Glutamatergic neuron (in vitro differentiated cells): ENCODE results near the gene CIITA. TPM values are rescaled to one million over a fixed set of nuclear protein-coding genes. Genes with fewer than 3 reads are reported as not detected.

Experiments used
- DNase-seq: peaks from one replicate; pipeline ENCODE4 v3.0.0; 2022
- H3K27ac Mint-ChIP-seq: one replicate; pipeline ENCODE4 v1.8.0; 2020; ENCODE audit warnings: mild to moderate bottlenecking, mixed read lengths, inconsistent platforms; ENCODE audit not compliant: unreplicated experiment
- H3K27me3 Mint-ChIP-seq: one replicate; pipeline ENCODE4 v1.8.0; 2020; ENCODE audit warnings: mild to moderate bottlenecking, moderate library complexity, mixed read lengths, inconsistent platforms; ENCODE audit not compliant: unreplicated experiment
- H3K36me3 Mint-ChIP-seq: one replicate; pipeline ENCODE4 v1.8.0; 2020; ENCODE audit warnings: mild to moderate bottlenecking, mixed read lengths, inconsistent platforms; ENCODE audit not compliant: unreplicated experiment
- H3K4me1 Mint-ChIP-seq: one replicate; pipeline ENCODE4 v1.8.0; 2020; ENCODE audit warnings: mild to moderate bottlenecking, low read depth, mixed read lengths, inconsistent platforms; ENCODE audit not compliant: unreplicated experiment
- H3K4me3 Mint-ChIP-seq: one replicate; pipeline ENCODE4 v1.8.0; 2020; ENCODE audit warnings: mild to moderate bottlenecking, mixed read lengths, inconsistent platforms; ENCODE audit not compliant: unreplicated experiment
- H3K9me3 Mint-ChIP-seq: one replicate; pipeline ENCODE4 v1.8.0; 2020; ENCODE audit warnings: mild to moderate bottlenecking, moderate library complexity, mixed read lengths, inconsistent platforms; ENCODE audit not compliant: unreplicated experiment
- total RNA-seq: library from RNA; stranded (reverse); fragmentation: NEBNext Ultra II Directional; extraction: Animal tissue kit (Norgen Biotek cat#: 25700); gene quantifications from one replicate; pipeline ENCODE4 v1.2.1, GENCODE V29; 2021; ENCODE audit not compliant: unreplicated experiment
- TF ChIP-seq, protein P1 (sequence below): fragments of 200-600 bp; sonication (generic); IDR thresholded peaks from one replicate; pipeline ENCODE4 v1.5.0; 2021; ENCODE audit not compliant: partially characterized antibody, unreplicated experiment

CIITA gene
- total RNA-seq, 1 donor from 2014 or later: 0.69 TPM

DNA sequence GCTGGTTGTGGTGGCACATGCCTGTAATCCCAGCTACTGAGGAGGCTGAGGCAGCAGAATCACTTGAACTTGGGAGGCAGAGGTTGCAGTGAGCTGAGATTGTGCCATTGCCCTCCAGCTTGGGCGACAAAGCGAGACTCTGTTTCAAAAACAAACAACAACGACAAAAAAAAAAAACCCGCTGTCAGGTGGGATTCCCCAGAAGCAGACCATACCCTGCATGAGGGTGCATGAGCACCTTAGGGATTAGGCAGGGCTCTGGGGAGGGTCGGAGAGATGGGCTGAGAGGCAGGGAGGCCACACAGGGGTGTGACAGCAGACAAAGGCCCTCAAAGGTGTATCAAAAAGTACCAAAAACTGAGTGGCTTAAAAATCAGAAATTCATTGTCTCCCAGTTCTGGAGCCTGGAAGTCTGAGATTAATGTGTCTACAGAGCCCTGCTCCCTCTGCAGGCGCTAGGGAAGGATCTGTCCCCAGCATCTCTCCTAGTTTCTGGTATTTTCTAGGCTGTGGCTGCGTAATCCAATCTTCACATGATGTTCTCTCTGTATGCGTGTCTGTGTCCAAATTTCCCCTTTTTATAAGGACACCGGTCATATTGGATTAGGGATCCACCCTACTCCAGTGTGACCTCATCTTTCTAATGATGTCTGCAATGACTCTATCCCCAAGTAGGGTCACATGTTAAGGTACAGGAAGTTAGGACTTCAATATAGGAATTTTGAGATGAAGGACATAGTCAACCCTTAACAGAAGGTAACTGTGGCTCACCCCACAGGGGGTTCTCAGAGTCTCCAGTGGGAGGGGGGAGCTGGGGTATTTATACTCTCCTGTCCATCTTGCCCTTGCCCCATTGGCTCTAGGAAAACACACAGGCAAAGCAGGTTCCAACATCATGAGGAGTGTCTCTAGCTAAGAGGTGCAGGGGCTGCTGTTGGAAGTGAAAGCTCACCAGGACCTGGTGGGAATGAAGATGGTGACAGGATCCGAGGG, 44.8 kb upstream of the CIITA start:
- no peaks in the 10 kb centered on the region for H3K36me3 Mint-ChIP-seq
- no peaks in the 10 kb centered on the region for H3K4me1 Mint-ChIP-seq
- H3K27ac Mint-ChIP-seq: no peak overlapping the region
- H3K27me3 Mint-ChIP-seq: peaks cover 8% of the 10 kb centered on the region
- TF ChIP-seq, protein P1, sequence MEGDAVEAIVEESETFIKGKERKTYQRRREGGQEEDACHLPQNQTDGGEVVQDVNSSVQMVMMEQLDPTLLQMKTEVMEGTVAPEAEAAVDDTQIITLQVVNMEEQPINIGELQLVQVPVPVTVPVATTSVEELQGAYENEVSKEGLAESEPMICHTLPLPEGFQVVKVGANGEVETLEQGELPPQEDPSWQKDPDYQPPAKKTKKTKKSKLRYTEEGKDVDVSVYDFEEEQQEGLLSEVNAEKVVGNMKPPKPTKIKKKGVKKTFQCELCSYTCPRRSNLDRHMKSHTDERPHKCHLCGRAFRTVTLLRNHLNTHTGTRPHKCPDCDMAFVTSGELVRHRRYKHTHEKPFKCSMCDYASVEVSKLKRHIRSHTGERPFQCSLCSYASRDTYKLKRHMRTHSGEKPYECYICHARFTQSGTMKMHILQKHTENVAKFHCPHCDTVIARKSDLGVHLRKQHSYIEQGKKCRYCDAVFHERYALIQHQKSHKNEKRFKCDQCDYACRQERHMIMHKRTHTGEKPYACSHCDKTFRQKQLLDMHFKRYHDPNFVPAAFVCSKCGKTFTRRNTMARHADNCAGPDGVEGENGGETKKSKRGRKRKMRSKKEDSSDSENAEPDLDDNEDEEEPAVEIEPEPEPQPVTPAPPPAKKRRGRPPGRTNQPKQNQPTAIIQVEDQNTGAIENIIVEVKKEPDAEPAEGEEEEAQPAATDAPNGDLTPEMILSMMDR: no peak
- no peak for DNase-seq
- no peak overlapping the region for H3K4me3 Mint-ChIP-seq
- no peaks in the 10 kb centered on the region for H3K9me3 Mint-ChIP-seq

DNA sequence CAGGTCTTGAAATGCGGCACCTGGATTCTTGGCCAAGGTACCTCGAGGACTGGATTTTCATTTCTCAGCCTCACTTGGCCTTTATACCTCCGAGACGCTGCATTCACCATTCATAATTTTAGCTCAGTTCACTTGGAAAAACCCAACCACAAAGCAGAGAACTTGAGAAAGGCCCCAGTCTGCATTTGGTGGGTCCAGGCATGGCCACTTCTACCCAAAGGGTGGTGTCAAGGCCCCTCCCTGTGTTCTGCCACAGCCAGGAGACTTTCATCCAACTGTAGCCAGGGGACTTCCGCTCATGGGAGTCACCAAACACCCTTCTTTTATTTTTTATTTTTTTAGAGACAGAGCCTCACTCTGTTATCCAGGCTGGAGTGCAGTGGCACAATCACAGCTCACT, 43.7 kb upstream of the CIITA start:
- Mint-ChIP-seq H3K27me3 (peaks cover 8% of the 10 kb centered on the region), H3K27ac (no peak overlapping the region), H3K9me3 (no peaks in the 10 kb centered on the region), H3K36me3 (no peaks in the 10 kb centered on the region), H3K4me3 (no peak overlapping the region), H3K4me1 (no peaks in the 10 kb centered on the region)
- TF ChIP-seq, protein P1: no peak
- no peak for DNase-seq

DNA sequence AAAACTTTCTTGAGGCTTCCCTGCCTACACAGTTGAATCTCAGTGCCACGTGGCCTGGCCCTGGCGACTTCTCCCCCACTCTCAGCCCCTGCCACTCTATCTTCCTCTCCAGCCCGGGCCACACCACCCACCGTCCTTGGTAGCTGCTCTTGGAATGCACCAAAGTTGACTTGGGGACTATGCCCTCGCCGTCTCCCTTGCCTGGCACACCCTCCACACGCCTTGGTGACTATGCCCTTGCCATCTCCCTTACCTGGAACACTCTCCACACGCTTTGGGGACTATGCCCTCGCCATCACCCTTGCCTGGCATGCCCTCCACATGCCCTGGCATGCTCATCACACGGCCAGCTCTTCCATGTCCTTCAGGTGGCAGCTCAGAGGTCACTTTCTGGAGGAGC, 42.9 kb upstream of the CIITA start:
- Mint-ChIP-seq H3K9me3 (no peaks in the 10 kb centered on the region), H3K27ac (no peak overlapping the region), H3K27me3 (peaks cover 6% of the 10 kb centered on the region), H3K36me3 (no peaks in the 10 kb centered on the region), H3K4me3 (no peak overlapping the region), H3K4me1 (peaks cover under 1% of the 10 kb centered on the region)
- DNase-seq: no peak
- TF ChIP-seq, protein P1: no peak

DNA sequence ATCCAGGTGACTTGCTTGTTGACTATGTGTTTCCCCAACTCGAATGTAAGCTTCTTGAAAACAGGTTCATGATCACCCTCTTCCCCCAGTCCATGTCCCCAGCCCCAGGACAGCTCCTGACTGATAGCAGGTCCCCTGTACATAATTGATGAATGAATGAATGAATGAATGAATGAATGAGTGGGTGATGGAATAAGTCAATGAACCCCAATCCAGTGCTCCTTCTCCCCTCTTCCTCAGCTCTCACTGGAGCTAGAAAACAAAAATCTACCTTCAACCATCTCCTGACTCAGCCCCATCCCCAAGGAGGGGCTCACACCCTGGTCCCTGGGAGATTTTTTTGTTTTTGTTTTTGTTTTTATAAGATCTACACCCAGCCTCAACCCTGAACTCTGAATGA, 42.2 kb upstream of the CIITA start:
- no peak for DNase-seq
- H3K36me3 Mint-ChIP-seq: no peaks in the 10 kb centered on the region
- no peak overlapping the region for H3K4me3 Mint-ChIP-seq
- H3K9me3 Mint-ChIP-seq: no peaks in the 10 kb centered on the region
- H3K4me1 Mint-ChIP-seq: peaks cover 4% of the 10 kb centered on the region
- TF ChIP-seq, protein P1: no peak
- H3K27ac Mint-ChIP-seq: no peak overlapping the region
- H3K27me3 Mint-ChIP-seq: peaks cover 6% of the 10 kb centered on the region

DNA sequence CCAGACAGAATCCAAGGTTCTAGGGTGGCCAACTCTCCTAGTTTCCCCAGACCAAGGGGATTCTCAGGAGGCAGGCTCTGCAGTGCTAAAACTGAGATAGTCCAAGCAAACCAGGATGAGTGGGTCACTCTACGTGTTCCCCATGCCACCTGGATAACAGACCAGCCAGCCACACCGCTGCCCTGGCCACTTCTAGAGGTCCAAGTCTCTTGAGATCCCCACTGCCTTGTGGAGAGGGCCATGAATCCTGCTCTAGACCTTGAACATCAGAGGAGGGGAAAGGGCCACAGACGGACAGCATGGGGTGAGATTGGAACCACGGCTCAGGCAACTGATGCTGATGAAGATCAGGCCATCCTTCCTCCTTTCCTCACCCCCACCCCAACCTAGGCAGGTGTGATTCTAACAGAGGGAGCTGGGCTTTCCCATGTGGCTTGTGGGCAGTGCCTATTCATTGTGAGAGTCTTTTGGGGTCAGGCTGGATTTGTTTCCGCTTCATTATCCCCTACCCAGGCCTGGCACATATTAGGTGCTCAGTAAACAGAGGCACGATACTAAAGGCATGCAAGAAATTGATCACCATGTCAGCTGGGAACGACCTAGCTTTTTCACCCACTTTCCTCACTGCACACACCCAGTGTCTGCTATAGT, 41.6 kb upstream of the CIITA start:
- H3K27me3 Mint-ChIP-seq: peaks cover 4% of the 10 kb centered on the region
- H3K27ac Mint-ChIP-seq: no peak overlapping the region
- no peak for DNase-seq
- peaks cover 4% of the 10 kb centered on the region for H3K4me1 Mint-ChIP-seq
- H3K4me3 Mint-ChIP-seq: no peak overlapping the region
- no peaks in the 10 kb centered on the region for H3K36me3 Mint-ChIP-seq
- TF ChIP-seq, protein P1: no peak
- no peaks in the 10 kb centered on the region for H3K9me3 Mint-ChIP-seq
